GM19023 (cell line): ENCODE data around the gene GIPC3.

Experiments used
- ATAC-seq: cut with Tn5 transposase; IDR thresholded peaks from one replicate; pipeline ENCODE4 v1.9.1; 2021; ENCODE audit warnings: mild to moderate bottlenecking, moderate library complexity; ENCODE audit not compliant: unreplicated experiment

GIPC3 gene

GRCh38 chr19:3604227-3604986, 19.1 kb downstream of the GIPC3 start:
- no peak for ATAC-seq

GRCh38 chr19:3604987-3605343, 19.7 kb downstream of the GIPC3 start:
- ATAC-seq: no peak

GRCh38 chr19:3605361-3605760, 20.1 kb downstream of the GIPC3 start:
- no peak for ATAC-seq

- no peak for ATAC-seq
These were observed 20.5 kb downstream of the GIPC3 start for GRCh38 chr19:3605770-3606169.

- ATAC-seq: no peak
These were observed 21.0 kb downstream of the GIPC3 start for GRCh38 chr19:3606174-3606689.

- ATAC-seq: no peak
These were observed 21.5 kb downstream of the GIPC3 start, which contains the start of gene TBXA2R for GRCh38 chr19:3606690-3607289. Gene TBXA2R, minus strand, starts transcription at chr19:3606875. Its CDS starts 6,241 bp downstream, at chr19:3600634.

GRCh38 chr19:3607303-3608078, 22.2 kb downstream of the GIPC3 start:
- no peak for ATAC-seq

GRCh38 chr19:3608079-3608641, 22.9 kb downstream of the GIPC3 start:
- ATAC-seq: no peak

GRCh38 chr19:3608750-3609322, 23.6 kb downstream of the GIPC3 start:
- no peak for ATAC-seq

- no peak for ATAC-seq
These were observed 24.8 kb downstream of the GIPC3 start for GRCh38 chr19:3609779-3610719.

- no peak for ATAC-seq
These were observed 25.8 kb downstream of the GIPC3 start for GRCh38 chr19:3610745-3611717.

- ATAC-seq: no peak
These were observed 26.6 kb downstream of the GIPC3 start for GRCh38 chr19:3611841-3612240.

- ATAC-seq: no peak
These were observed 27.1 kb downstream of the GIPC3 start for GRCh38 chr19:3612330-3612729.

- no peak for ATAC-seq
These were observed 27.8 kb downstream of the GIPC3 start for GRCh38 chr19:3612901-3613741.

GRCh38 chr19:3613818-3614661, 28.8 kb downstream of the GIPC3 start:
- ATAC-seq: no peak

GRCh38 chr19:3614858-3615505, 29.7 kb downstream of the GIPC3 start:
- no peak for ATAC-seq
